GM04504 (cell line): ENCODE results near the gene TM9SF1.

Experiments
- DNase-seq: peaks from one replicate; pipeline ENCODE4 v3.0.0-alpha.2; 2012; ENCODE audit warnings: low read depth

The TM9SF1 gene

GRCh38 chr14:24178399-24179178 is 16.7 kb downstream of the TM9SF1 start:
- no peak for DNase-seq

DNA sequence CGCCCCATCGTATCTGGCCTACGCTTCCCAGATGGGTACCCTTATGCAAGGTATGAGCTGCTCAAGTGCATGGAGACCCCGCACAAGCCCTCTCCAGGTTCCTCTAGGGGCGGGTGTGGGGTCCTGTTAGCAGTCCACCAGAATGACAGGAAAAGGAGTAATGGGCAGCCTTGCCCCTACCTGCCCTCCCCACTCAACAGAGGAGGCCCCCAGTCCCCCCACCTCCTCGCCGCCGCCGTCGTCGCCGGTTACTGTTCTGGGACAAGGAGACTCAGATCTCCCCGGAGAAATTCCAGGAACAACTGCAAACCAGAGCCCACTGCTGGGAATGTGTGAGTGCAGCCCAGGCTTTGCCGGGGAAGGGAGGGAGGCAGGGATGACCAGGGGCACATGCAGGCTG is 17.4 kb downstream of the TM9SF1 start:
- DNase-seq = no peak

DNA sequence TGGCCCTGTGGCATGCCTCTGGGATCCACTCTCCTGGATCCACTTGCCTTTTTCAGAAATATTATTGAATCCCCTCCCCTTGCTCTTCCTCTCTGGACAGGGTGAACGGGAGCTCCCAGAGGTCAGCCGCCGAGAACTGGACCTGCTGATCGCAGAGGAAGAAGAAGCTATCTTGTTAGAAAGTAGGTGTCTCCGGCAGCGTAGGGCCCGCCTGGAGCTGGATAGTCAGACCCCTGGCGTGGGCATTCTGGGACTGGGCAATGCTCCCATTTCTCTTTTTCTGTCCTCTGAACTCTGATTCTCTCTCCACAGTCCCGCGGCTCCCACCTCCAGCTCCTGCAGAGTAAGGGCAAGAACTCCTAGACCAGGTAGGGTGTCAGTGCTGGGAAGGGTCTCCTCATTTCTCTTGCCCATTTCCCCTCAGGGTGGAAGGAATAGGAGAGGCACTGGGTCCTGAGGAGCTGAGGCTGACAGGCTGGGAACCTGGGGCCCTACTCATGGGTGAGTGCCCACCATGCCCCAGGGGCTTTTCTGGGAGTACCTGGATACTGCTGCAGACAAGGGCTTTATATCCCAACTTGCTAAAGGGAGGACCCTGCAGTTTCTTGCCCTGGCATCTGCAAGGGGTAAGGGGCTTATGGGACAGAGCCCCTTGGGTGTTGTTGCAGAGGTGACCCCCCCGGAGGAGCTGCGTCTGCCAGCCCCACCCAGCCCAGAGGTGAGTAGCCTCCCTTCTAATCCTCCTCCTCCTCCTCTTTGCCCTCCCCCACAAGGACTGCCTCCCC is 18.0 kb downstream of the TM9SF1 start:
- DNase-seq = no peak

DNA sequence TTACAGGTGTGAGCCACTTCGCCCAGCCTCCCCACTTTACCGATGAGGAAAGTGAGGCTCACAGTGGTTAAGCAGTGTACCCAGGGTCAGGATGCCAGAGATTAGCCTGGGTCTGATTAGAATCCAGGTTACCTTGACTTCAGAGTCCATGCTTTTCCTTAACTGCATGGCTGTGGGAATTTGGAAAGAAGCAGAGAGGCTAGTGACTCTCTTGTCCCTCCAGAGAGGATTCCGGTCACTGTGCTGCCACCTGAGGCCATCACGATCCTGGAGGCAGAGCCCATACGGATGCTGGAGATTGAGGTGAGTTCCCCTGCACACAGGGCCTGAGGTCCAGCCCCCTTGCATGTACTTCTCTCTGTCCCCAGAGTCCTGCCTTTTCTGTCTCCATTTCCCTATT is 18.6 kb downstream of the TM9SF1 start:
- DNase-seq = no peak

GRCh38 chr14:24172871-24173281 is 22.4 kb downstream of the TM9SF1 start:
- no peak for DNase-seq

- no peak for DNase-seq
Measured at GRCh38 chr14:24172261-24172860, 22.9 kb downstream of the TM9SF1 start.

- no peak for DNase-seq
Measured at GRCh38 chr14:24171422-24172260, 23.6 kb downstream of the TM9SF1 start, which contains the start of gene REC8. Gene REC8, plus strand, starts transcription at chr14:24172080. Its CDS starts 473 bp downstream, at chr14:24172553.

GRCh38 chr14:24167469-24168114 is 27.6 kb downstream of the TM9SF1 start:
- DNase-seq = no peak

DNA sequence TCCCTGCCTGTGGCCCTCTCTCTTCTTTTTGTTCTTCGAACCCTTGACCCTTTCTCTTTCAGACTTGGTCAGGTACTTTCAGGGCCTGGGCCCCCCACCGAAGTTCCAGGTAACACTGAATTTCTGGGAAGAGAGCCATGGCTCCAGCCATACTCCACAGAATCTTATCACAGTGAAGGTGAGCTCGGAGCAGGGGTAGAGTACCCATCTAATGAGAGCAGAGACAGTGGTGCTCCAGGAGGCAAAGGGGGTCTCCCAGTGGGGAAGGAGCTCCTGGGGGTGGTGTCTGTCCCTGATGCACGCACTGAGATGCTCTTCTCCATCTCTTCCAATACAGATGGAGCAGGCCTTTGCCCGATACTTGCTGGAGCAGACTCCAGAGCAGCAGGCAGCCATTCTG is 29.5 kb downstream of the TM9SF1 start:
- no peak for DNase-seq

GRCh38 chr14:24164518-24164991 is 30.7 kb downstream of the TM9SF1 start:
- DNase-seq = no peak

GRCh38 chr14:24162093-24162492 is 33.1 kb downstream of the TM9SF1 start:
- no peak for DNase-seq

- DNase-seq = peak; percentile 93
Measured at GRCh38 chr14:24160850-24161804, 34.1 kb downstream of the TM9SF1 start, which contains the start of gene IRF9. Gene IRF9, plus strand, starts transcription at chr14:24161265. Its CDS starts 880 bp downstream, at chr14:24162145.

GRCh38 chr14:24160499-24160849 is 34.8 kb downstream of the TM9SF1 start:
- DNase-seq = no peak

GRCh38 chr14:24159777-24160498 is 35.3 kb downstream of the TM9SF1 start:
- no peak for DNase-seq

DNA sequence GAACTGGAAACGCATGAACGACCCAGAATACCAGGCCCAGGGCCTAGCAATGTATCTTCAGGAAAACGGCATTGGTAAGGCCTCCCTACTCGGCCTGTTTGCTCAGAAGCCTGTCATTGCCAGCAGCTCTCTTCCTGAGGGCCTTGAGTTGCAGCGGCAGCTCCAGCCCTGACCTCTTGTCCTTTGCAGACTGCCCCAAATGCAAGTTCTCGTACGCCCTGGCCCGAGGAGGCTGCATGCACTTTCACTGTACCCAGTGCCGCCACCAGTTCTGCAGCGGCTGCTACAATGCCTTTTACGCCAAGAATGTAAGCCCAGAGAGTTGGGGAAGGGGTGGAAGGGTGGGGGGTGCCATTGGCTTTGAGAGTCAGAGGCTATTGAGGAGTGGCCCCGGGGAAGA is 37.9 kb downstream of the TM9SF1 start:
- DNase-seq = no peak

GRCh38 chr14:24156840-24157239 is 38.4 kb downstream of the TM9SF1 start:
- no peak for DNase-seq

- DNase-seq = no peak
Measured at GRCh38 chr14:24155100-24155499, 40.1 kb downstream of the TM9SF1 start.

DNA sequence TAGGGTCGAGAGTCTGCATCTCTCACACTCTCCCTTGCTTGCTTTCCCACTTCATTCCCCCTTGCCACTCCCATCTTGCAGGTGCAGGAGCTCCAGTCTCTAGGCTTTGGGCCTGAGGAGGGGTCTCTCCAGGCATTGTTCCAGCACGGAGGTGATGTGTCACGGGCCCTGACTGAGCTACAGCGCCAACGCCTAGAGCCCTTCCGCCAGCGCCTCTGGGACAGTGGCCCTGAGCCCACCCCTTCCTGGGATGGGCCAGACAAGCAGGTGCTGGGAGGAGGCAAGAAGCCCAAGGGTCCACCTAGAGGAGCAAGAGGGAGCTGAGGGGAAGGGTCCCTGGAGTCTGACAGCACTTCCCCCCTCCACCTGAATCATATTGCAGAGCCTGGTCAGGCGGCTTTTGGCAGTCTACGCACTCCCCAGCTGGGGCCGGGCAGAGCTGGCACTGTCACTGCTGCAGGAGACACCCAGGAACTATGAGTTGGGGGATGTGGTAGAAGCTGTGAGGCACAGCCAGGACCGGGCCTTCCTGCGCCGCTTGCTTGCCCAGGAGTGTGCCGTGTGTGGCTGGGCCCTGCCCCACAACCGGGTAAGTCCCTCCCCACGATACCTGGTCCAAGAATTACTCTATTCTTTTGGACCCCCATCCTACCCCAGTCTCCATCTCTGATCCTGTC is 43.7 kb downstream of the TM9SF1 start:
- DNase-seq = no peak

DNA sequence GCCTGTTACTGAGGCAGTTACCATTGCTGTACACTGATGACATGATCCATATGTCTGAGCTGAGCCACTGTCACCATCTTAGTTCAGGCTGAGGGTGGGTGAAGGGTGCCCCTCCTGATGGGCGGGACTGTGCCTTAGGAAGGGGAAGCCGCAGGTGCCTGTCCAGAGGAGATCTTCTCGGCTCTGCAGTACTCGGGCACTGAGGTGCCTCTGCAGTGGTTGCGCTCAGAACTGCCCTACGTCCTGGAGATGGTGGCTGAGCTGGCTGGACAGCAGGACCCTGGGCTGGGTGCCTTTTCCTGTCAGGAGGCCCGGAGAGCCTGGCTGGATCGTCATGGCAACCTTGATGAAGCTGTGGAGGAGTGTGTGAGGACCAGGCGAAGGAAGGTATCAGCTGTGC is 44.2 kb downstream of the TM9SF1 start:
- DNase-seq = no peak
